Putamen (tissue), 1 donor: ENCODE measurements around the gene SERHL2.
"Not testable (repeated sequence)": the region's sequence is repeated elsewhere in the genome, so short reads cannot be mapped to it uniquely, and the experiment has no call there.

Source experiments
- DNase-seq: peaks from one replicate; pipeline ENCODE4 v3.0.0-alpha.2; 2016; ENCODE audit warnings: low spot score

The SERHL2 gene

GRCh38 chr22:42575996-42576574 lies 22.3 kb downstream of the SERHL2 start:
- DNase-seq = not testable (repeated sequence)

GRCh38 chr22:42577141-42577540 lies 23.4 kb downstream of the SERHL2 start:
- not testable (repeated sequence) for DNase-seq

- no peak for DNase-seq
Observed at GRCh38 chr22:42577623-42578240, 24.0 kb downstream of the SERHL2 start.

GRCh38 chr22:42580040-42580439 lies 26.3 kb downstream of the SERHL2 start:
- not testable (repeated sequence) for DNase-seq

- DNase-seq = not testable (repeated sequence)
Observed at GRCh38 chr22:42581194-42581761, 27.5 kb downstream of the SERHL2 start.

GRCh38 chr22:42581762-42582716 lies 28.3 kb downstream of the SERHL2 start:
- DNase-seq = peak; percentile 72

- DNase-seq = no peak
Observed at GRCh38 chr22:42582987-42583386, 29.2 kb downstream of the SERHL2 start.

GRCh38 chr22:42584364-42584940 lies 30.7 kb downstream of the SERHL2 start:
- no peak for DNase-seq

- no peak for DNase-seq
Observed at GRCh38 chr22:42585096-42585495, 31.3 kb downstream of the SERHL2 start.

GRCh38 chr22:42586381-42586780 lies 32.6 kb downstream of the SERHL2 start:
- DNase-seq = no peak

- no peak for DNase-seq
Observed at GRCh38 chr22:42587588-42588175, 33.9 kb downstream of the SERHL2 start.

GRCh38 chr22:42591987-42592386 lies 38.2 kb downstream of the SERHL2 start:
- DNase-seq = no peak

GRCh38 chr22:42595434-42595833 lies 41.7 kb downstream of the SERHL2 start:
- no peak for DNase-seq

GRCh38 chr22:42596336-42596735 lies 42.6 kb downstream of the SERHL2 start:
- no peak for DNase-seq

- DNase-seq = no peak
Observed at GRCh38 chr22:42596863-42597530, 43.2 kb downstream of the SERHL2 start.

GRCh38 chr22:42601879-42602465 lies 48.2 kb downstream of the SERHL2 start:
- no peak for DNase-seq

GRCh38 chr22:42602470-42602869 lies 48.7 kb downstream of the SERHL2 start:
- DNase-seq = no peak

- no peak for DNase-seq
Observed at GRCh38 chr22:42603427-42603826, 49.7 kb downstream of the SERHL2 start.

GRCh38 chr22:42604403-42604802 lies 50.6 kb downstream of the SERHL2 start:
- no peak for DNase-seq

GRCh38 chr22:42607641-42608040 lies 53.9 kb downstream of the SERHL2 start:
- DNase-seq = not testable (repeated sequence)
